ENCODE results near the gene NEK6. TPM values are rescaled to one million over a fixed set of nuclear protein-coding genes. Genes with fewer than 3 reads are reported as not detected.

Gene NEK6
- total RNA-seq, 1 donor from 2014 or later = 23.5 TPM

- TF ChIP-seq CTCF (conservative IDR thresholded peaks at IDR 0.05; ENCODE audit: low read depth, low read length) = no peak
- H3K4me3 ChIP-seq (ENCODE audit: low read depth, low read length) = no peak overlapping the region
- no peak for DNase-seq (ENCODE audit: low read depth)
These were observed 3.5 kb upstream of the NEK6 start for GRCh38 chr9:124254261-124254682.

GRCh38 chr9:124255222-124255621 lies 2.5 kb upstream of the NEK6 start:
- DNase-seq (ENCODE audit: low read depth) = no peak
- TF ChIP-seq CTCF (conservative IDR thresholded peaks at IDR 0.05; ENCODE audit: low read depth, low read length) = no peak
- no peak overlapping the region for H3K4me3 ChIP-seq (ENCODE audit: low read depth, low read length)

- H3K4me3 ChIP-seq (ENCODE audit: low read depth, low read length) = no peak overlapping the region
- DNase-seq (ENCODE audit: low read depth) = peak; percentile 92
- TF ChIP-seq CTCF (conservative IDR thresholded peaks at IDR 0.05; ENCODE audit: low read depth, low read length) = no peak
These were observed 1.2 kb upstream of the NEK6 start for GRCh38 chr9:124256517-124257069.

GRCh38 chr9:124257070-124257843 lies 492 bp upstream of the NEK6 start:
- TF ChIP-seq CTCF (conservative IDR thresholded peaks at IDR 0.05; ENCODE audit: low read depth, low read length) = no peak
- no peak for DNase-seq (ENCODE audit: low read depth)
- peak overlapping the region; percentile 61 for H3K4me3 ChIP-seq (ENCODE audit: low read depth, low read length)

GRCh38 chr9:124258607-124259157 lies 933 bp downstream of the NEK6 start:
- DNase-seq (ENCODE audit: low read depth) = no peak
- no peak for TF ChIP-seq CTCF (conservative IDR thresholded peaks at IDR 0.05; ENCODE audit: low read depth, low read length)
- peak overlapping the region; percentile 94 for H3K4me3 ChIP-seq (ENCODE audit: low read depth, low read length)

GRCh38 chr9:124259158-124259808 lies 1.5 kb downstream of the NEK6 start:
- peak; percentile 43 for DNase-seq (ENCODE audit: low read depth)
- no peak for TF ChIP-seq CTCF (conservative IDR thresholded peaks at IDR 0.05; ENCODE audit: low read depth, low read length)
- peak overlapping the region; percentile 94 for H3K4me3 ChIP-seq (ENCODE audit: low read depth, low read length)

Measured in epithelial cell of proximal tubule (primary cell).